G401 (cell line): Measurements from ENCODE around the gene CABLES2. TPM values are rescaled to one million over a fixed set of nuclear protein-coding genes. Genes with fewer than 3 reads are reported as not detected.
A peak's percentile ranks its signal among the peaks of the same experiment; 100 is the strongest.

Experiments
- DNase-seq: peaks from one replicate; pipeline ENCODE4 v3.0.0-alpha.2; 2015; ENCODE audit warnings: low spot score
- in situ Hi-C: cut with HindIII; loops from 2 replicates; pipeline ENCODE4 v1.10.0; 2016; ENCODE audit warnings: low sequenced_read_pairs, mixed read lengths
- total RNA-seq: library from RNA; depleted of rRNA; stranded (reverse); fragments of >200 nt; shearing (Covaris generic); gene quantifications from 2 replicates; pipeline ENCODE4 v1.2.3, GENCODE V29; 2014

The CABLES2 gene
- total RNA-seq, 1 experiment from 2014 or later: 4.2 TPM

DNA sequence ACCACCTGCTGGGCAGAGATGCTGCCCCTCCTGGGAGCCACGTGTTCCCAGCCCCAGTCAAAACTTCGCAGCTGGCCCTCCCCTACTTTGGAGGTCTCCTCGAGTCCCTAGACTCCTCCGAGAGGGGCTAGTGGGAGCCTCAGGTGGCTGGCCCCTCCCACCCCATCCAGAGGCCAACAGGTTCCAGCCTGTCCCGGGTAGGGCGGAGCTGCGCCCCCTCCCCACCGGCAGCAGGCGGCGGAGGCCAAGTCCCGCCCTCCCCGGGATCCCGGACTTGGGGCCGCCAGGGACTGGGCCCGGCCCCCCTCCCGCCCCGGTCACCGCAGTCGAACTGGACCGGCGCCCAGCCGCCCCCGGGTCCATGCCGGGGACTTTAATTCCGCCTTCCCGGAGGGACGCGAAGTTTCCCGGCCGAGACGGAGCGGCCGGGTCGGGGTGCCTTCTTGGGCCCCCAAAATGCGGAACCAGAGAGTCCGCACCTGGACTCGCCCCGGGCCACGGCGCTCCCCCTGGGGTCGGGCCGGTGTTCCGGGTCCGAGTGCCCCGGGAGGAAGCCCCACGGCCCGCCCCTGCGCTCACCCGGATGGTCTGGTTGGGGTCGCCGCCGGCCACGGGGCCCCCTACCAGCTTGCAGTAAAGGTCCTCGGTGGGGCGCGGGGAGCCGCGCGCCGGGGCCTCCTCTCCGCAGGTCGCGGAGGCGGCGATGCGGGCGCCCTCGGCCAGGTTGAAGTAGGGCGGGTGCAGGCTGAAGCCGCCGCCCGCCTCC, 40.5 kb downstream of the CABLES2 start:
- in situ Hi-C loops: no loop called here
- DNase-seq: peak; percentile 28

DNA sequence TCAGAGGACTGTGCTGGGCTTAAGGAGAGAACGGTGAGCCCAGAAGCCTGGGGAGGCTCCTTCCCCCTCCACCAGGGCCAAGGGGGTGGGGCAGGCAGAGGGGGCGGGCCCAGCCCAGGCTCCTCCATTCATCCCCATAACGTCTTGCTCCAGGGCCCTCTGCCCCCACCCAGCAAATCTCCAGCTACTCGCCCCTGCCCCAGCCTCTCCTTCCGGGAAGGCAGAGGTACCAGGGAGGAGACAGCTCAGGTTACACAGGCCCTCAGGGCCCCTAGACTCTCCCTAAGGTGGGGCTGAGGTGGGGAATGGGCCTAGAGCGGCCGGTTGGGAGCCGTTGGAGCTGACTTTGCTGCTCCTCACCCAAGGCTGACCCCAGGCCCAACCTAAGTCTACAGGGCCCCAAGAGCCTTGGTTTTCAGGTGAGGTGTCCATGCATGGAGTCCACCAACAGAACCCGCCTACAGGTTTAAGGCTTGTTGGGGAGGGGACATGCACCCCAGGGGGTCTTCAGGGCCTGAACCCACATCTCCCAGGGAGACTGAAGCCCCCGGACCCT, 41.2 kb downstream of the CABLES2 start:
- in situ Hi-C loops: no loop called here
- DNase-seq: peak; percentile 54

DNA sequence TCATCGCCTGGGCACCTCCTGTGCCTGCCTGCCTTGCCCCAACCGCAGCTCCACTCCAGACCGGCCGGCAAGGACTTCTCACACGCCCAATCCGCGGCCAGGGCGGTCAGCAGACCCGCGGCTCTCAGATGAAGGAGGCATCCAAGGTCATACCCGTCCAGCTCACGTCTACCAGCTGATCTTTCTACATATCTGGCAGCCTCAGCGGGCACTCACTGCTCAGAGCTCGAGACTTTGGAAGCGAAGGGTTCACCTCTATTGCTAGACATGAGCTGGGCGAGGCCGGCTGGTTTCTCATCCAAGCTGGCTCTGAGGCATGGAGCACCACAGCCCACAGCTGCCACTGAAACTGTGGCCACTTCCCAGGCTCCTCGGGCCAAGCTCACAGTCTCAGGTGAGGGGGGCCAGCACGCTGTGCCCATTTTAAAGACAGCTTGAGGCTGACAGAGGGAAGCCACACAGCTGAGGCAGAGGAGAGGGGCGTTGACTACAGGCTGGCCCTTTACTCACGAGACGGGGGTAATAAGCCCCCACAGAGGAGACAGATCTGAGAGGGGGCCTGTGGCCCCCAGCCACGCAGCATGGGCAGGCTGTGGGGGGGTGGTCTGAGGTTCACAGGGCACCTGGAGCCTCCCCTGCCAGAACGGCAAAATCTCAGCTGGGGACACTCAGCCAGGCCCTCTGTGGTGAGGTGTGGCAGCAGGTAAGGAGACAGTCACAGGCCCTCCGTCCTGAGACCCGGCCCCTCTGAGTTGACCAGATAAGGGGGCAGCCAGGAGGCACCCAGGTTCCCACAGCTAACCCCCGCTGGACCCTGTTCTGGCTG, 42.0 kb downstream of the CABLES2 start:
- peak; percentile 50 for DNase-seq
- in situ Hi-C loops: no loop called here

DNA sequence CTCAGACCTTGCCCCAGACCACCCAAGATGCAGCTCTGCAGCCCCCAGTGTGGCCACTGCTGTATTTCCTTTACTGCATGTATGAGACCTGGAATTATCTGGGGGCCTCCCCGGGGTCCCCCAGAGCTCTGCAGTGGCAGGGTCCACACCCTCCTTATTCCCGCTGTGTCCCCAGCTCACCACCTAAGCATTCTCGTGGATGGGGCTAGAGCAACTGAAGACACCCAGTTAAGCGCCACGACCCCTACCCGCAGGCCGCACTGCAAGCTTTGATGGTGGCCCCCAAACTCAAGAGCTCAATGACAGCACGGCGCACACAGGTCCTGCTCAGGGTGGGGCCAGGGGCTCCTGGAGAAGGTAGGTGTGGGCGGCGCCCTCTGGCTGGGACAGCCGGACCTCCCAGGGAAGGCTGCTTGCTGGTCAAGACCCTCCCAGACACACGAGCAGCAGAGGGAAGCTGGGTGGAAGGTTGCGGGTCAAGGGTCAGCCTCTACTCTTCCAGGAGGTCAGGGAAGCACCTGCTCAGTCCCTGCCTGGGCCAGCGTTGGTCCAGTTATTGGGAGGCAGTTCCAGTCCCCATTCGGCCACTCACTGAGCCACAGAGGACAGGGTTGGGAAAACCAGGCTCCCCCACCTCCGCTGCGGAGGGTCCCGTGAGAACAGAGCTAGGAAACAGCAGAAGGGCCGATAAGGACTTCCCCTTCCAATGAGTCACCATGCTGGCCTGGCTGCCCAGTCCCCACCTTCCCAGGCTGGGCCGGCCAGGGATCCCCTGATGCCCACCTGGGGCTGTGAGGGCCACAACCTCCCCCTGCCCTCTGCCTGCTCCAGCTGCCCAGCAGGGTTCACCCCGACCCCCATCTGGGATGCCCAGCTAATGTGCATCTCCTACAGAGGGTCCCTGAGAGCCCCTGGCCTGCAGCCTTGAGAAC, 42.9 kb downstream of the CABLES2 start:
- peak; percentile 6 for DNase-seq
- in situ Hi-C loops: no loop called here

DNA sequence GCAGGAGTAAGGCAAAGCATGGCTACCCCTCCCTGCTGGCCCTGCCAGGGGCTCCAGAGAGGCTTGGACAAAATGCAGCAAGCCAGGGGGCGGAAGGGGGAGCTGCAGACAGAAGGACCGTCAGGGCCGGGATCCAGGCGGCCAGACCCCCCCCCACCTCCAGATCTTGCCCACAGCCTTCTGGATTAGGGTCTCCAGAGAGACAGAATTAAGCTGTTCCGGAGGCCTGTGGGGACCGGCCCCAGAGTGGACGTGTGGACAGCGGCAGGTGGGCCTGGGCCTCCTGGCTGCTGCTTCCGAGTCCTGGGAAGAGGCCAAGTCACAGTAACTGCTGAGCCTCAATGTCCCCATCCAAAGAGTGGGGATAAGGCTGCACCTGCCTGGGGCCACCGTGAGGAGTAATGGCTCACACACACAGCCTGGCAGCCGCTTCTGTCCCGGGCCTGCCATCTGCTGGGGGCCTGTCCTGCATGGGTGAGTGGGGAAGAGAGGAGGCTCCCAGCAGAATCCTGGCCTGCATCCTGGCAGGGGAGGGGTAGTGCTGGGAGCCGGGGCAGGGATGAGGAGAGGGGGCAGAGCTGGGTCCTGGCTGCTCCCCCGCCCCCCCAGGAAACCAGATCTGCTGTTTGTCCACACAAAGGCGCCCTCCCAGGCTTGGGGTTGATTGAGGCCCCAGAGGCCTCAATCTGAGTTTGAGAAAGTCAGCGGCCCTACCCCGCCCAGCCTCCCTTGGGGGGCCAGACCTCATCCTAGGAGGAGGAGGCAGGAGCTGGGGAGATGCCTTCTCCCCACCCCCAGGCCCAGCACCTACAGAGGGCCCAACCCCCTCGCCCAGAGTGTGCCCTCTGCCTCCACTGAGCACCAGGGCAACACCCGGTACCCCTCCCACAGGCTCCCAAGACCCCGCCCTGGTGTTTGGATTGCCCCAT, 43.8 kb downstream of the CABLES2 start:
- peak; percentile 65 for DNase-seq
- in situ Hi-C loops: no loop called here

DNA sequence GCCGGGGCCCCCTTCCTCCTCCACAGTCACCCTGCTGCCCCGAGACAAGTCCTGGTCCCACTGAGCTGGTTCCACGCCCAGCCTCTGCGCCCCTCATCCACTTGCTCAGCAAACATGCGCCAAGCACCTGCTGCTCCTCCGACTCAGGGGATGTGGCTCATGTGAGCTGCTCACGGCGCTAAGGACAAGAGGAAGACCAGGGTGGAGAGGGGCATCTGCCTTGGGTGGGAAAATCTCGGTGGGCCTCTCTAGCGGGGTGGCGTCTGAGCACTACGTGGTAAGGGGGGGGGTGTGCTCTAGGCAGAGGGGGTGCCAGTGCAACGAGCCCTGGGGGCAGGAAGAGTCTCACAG, 44.5 kb downstream of the CABLES2 start:
- DNase-seq: peak; percentile 10
- in situ Hi-C loops: no loop called here

DNA sequence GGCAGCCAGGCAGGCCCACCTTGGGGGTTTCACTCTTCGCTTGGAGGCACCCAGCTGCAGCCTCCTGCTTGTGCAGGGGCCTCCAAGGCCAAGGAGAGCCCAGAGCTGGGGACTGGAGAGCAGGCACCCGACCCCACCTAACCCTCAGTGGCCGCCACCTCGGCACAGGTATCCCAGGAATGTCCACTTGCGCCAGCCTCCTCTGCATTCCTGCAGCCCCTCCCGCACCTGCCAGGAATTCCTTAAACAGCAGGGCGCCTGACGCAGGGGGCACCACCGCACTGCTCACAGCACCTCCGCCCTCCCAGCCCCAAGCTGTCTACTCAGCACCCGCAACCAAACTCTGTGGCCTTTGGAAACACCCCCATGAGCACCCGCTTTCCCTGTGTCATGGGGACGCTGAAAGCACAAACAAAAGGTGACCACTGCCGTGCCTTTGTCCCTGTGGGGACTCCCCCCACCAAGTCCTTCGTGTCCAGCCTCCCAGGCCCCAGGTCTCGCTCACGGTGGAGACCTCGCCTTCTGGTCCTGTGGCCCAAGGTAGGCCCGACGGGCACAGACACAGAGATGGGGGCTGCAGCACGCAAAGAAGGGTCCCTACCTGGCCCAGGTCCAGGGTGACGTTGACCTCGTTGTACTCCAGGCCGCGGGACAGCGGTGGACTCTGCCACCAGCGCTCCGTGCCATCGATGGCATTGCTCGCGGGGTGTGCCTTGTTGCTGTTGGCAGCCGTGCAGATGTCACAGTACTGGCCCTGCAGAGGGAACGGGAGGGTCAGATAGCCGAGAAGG, 45.1 kb downstream of the CABLES2 start:
- DNase-seq: peak; percentile 4
- in situ Hi-C loops: no loop called here

DNA sequence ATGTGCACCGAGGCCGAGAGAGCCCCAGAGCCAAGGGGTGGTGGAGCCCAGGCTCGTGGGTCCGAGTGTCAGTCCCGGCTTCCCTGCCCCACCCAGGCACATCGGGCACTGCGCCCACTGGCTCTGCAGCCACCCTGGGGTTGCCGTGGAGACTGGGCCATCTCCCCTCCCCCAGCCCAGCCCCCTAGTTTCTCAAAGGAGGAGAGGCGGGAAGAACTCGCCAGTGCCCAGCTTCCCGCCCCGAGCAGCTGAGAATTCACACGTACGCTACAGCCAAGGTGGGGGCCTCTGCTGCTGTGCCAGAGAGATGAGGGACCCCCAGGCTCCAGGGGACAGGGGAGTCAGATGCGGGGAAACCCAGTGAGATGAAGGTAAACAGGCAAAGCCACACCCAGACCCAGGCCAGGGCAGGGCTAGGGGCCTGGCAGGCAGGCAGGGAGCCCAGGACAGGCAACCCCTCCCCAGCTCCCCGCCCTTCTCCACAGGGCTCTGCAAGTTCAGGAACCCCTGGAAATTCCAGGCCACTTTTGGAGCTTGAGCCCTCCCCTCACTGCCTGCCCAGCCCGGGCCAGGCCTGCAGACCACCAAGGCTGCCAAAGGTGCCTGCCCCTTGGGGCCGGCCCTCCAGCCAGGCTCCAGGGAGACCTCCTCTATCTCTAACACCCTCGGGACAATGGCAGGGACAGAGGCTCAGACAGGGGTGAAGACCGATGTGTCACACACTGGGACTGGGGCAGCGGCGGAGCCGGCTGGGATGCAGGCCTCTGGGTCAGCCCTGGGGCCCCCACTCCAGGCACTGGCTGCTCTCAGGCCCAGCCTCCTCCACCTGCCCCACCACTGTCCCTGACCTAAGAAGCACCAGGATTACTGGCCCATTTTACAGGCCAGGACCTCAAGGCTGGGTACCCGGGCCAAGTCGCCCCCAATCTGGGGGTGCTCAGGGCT, 46.0 kb downstream of the CABLES2 start:
- in situ Hi-C loops: no loop called here

DNA sequence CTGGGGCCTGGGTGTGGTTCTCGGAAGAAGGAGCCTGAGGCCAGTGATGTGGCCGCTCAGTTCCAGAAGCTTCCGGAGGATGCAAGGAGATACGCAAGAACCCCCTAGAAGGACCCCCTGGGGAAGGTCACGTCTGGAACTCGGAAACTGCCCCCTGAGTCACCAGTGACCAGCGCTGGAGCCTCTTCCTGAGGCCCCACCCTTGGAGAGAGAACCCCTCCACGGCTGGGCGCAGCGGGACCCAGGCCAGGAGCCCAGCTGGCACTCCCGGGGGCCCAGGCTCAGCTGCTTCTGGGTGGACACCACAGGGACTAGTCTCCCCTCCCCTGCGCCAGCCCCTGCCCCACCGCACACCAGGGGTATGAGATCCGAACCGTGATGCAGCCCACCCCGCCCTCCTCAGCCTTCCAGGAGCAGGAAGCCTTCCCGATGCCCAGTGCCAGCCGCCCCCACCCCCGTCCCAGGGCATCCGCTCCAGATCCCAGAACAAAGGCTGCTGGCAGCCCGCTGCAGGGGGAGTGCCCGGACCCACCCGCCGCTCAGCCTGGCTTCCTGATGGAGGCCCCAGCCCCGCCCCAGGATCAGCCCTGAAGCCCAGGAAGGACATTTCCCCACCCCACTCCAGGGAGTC, 47.5 kb downstream of the CABLES2 start:
- in situ Hi-C loops: no loop called here
- DNase-seq: peak; percentile 10

More for the DNA sequence above, 46.0 kb downstream of the CABLES2 start:
- DNase-seq: no peak

DNA sequence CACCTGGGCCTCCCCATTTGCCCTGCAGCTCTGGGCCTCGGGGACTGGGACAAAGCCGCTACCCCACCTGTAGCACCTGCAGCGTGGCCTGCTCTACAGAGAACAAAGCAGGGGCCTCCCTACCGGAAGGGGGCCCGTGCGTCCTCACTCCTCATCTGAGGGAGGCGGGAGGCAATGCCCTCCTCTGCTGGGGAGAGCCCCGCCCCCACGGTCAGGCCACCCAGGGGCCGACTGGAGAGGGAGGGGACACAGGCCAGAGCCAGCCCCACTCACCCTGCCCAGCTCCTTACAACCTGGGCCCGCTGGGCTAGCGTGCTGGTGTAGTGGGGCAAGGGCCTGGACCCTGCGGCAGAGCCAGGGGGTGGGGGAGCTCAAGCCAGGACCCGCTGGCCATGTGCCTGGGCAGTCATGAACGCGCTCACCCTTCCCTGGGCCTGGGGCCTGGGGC, 48.0 kb downstream of the CABLES2 start:
- no peak for DNase-seq
- in situ Hi-C loops: no loop called here

DNA sequence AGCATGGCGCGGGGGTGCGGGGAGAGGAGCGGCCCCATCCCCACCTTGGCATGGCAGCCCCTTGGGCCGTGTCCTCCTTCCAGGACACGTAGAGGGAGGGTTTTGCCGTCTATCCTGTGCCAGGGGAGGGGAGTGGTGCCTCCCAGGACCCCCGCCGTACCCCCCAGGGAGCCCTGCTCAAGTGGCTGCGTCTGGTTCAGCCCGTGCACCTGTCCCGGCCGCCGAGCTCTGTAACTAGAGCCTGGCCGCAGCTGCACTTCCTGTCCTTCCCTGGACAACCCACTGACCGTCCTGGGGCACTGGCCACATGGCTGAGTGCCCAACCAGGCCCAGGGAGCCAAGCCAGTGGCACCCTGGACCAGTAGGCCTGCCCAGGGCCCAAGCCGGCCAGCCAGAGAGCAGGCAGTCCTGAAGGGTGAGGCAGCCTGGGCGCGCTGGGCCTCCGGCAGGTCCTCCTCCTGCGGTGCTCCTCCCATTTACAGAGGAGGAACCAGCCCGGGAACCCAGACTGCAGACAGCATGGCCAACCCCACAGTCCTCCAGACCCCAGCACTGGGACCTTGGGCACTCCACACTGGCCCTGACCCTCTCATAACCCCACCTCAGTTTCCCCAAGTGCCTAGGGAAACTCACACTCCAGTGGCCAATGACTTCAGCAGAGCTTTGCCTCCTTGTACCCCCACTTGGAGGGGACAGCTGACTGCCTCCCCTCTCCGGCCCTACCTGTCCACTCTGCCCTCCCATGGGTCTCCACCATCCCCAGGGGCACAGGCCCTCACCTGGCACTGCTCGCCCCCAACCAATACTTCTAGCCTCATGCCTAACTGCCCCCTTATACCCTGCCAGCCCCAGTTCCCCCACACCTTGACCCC, 48.7 kb downstream of the CABLES2 start:
- DNase-seq: peak; percentile 33
- in situ Hi-C loops: no loop called here

DNA sequence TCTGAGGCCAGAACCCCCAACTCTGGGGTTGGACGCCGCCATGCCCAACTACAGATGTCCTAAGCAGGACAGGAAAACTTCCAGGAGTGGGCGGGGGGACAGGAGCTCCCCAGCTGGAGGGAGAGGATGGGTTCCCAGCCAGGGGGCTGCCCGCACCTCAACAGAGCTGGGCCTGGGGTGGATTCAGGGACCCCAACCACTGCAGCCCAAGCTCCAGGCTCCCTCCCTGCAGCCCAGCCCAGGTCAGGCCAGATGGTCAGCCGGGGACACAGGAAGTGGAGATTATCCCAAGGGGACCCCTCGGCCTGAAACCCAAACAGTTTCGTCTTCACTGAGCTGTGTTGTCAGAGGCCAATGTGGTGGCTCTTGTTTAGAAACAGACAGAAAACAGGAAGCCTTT, 49.4 kb downstream of the CABLES2 start:
- peak; percentile 20 for DNase-seq
- in situ Hi-C loops: no loop called here

DNA sequence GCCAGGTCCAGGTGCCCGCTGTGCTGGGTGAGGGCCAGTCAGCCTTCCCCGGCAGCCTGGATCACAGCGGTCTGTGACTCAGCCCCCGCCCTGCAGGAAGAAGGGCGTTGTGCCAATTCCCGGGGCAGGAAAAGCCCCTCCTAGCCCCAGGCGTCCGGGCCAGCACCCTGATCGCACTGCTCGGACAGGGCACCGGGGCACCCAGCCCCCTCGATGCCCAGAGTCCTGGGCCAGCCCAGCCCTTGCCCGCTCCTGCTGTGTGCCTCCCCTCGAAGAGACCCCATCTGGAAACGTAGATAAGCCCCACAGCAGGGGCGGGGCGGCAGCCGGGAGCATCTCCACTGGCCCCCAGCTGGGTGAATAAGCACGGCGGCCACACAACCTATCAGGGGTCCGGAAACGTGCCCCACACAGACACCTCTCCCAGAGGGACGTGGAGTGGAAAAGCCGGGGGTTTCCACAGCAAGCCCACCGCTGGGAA, 49.9 kb downstream of the CABLES2 start:
- in situ Hi-C loops: no loop called here
- peak; percentile 78 for DNase-seq

DNA sequence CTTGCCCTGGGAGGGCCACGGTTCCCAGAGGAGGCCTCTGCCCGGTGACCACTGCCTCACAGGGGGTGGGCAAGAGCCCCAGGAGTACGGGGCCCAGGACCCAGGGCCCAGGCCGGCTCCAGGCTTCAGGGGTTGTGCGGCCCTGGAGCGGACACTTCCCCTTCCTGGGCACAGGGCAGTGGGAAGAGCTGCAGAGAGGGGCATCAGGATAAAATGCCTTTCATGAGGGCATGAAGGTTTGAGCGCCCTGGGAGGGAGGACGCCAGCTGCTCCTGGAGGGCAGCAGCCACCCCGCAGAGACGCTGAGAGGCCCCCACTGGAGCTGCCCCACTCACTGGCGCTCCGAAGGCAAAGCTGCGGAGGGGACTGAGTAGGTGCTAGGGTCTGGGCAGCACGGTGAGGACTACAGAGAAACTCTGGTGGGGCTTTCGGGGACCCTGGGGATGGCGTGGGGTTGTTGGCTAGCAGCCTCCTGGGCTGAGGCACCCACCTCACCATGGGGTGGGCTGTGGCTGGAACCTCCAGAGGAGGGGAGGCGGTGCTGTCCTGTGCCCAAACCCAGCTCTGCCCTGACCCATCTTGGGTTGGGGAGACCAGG, 50.4 kb downstream of the CABLES2 start:
- in situ Hi-C loops: no loop called here
- no peak for DNase-seq
